NCI-H345 (cell line): Measurements from ENCODE around the gene GPR63.

Experiments used
- DNase-seq: peaks from one replicate; lab custom pipeline; 2025; lab: John Stamatoyannopoulos, UW

GPR63 gene

GRCh38 chr6:96821034-96821433 is 16.2 kb downstream of the GPR63 start:
- no peak for DNase-seq

GRCh38 chr6:96816301-96816817 is 20.9 kb downstream of the GPR63 start:
- DNase-seq = no peak

DNA sequence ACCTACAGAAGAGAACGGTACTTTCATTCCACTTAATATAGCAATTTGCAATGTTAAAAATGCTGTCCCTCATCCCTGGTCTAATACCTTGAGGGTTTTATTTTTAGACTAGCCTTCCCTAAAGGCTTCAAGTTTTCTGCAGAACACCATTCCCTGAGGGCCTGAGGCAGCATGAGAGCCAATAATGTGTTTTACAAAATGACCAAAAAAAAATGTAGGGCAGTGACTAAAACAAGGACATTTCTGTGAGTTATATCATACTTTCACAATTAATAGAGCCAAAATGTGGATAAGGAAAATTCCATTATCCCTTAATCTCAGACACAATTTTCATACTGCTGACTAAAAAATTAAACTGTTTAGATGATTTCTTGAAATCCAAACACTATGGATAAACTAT is 22.7 kb downstream of the GPR63 start:
- DNase-seq = no peak

DNA sequence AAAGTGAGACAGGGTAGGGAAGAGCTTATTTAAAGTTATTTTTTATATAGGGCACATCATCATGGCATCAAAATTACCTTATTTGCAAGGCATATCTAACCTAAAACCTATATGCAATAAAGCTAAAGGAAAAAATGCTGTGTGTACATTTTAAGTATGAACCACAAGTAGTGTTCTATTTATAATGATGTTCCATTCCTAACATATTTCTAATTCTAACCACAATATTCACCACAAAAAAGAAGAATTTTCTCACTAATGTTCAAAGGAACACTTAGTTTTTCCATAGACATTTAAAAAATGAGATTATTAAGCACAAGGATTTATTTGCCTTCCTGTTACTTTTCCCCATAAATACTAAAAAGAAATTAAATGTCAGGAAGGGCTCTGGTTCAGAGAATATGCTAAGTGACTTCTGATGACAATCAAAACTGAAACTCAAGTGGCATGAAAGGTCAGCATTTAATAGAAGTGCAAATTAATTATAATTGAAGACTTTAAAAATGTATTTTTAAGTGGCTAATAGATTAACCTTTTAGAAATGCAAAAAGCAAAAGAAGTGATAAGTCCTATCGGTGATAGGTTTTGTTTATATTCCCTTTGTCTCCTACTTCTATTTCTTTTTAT is 25.1 kb downstream of the GPR63 start:
- DNase-seq = no peak

DNA sequence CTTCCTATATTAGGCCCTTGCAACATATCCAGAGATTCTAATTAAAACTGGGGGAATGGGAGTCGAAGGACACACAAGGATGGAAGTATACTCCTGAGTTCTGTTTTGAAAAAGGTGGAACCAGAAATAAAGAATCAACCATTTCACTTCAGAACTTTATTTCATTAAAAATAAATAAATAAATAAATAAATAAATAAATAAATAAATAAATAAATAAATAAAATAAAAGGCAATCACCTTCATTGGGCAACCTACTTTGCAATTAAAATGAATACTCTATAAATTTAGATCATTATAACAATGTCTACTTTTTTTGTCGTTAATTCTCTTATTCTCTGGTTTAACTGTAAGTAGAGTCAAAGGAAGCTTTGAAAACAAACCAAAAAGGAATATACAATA is 25.6 kb downstream of the GPR63 start:
- no peak for DNase-seq

DNA sequence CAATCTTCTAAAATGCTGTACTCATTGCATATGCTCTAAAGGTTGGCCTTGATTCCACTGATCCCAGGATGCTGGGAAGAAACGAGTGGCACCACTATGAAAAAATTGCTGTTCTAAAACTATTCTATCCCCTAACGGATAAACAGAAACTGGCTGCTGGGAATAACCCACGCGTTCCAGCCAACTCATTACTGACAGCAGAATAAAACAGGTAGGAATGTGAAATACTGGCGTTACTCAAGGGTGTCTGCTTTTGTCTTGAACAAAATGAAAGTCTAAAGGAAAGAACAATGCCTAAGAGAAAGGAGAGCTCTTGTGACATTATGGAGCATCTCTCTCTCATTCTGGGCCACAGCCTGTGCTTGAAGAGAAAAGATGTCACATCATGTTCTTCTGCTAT is 26.1 kb downstream of the GPR63 start:
- DNase-seq = no peak

- no peak for DNase-seq
Measured at GRCh38 chr6:96809119-96809518, 28.2 kb downstream of the GPR63 start.

DNA sequence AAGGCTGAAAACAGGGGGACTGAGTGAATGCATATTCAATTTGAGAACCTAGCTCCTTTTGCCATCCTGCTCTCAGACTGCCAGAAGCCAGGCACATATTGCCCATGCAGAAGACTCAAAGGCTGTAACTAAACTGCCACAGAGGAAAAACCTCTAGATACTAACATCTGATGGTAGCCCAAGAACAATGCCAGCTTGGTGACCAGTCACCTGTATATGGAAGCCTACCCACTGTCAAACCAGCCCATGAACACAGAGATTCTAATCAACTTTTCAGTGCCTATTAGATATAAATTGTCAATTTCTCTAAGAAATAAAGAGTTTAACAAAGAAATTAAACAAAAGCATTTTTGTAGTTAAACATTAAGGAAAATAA is 34.2 kb downstream of the GPR63 start:
- DNase-seq = no peak

DNA sequence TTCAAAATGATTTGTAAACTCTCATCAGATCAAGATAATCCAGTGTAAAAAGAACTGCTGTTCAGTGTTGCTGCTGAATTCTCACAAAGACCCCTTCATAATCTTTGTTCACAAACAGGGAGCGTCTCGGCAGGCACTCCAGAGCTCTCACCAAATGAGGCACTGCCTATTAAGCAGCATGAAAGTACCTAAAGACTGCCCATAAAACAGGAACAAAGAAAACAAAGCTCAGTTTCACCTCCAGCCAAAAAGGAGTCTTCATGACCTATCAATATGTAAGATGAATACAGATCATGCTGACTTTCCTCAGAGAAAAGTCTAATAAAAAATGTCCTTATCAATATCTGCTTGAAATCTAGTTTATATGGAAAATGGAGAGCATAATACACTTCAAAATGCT is 41.8 kb downstream of the GPR63 start:
- DNase-seq = no peak

GRCh38 chr6:96794980-96795379 is 42.3 kb downstream of the GPR63 start:
- DNase-seq = no peak

DNA sequence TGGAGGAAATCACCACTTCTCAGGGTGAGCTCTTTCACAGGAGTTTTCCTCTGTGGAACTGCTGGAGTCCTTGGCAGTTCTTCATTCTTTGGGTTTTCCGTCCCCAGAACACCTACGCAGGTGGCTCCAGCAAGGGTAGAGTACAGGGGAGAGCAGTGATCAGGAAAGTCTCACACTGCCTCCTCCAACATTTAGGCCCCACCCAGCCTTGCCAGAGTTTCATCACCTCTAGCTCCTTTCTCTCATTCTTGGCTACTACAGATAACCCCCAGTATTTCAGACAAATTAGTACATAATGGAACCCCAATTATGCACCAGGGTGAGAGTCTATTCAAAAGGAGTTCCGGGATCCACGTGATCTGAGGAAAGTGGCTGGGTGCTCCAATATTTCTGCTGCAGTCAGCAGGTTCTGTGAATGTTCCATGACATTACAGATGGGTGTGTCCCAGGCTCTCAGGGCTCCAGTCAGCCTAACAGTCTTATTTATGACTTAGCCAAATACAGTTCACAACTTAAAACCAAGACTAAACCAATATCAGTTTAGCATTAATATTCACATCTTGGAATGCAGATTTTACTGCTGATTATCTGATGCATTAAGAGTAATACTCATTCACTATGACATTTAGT is 44.6 kb downstream of the GPR63 start:
- no peak for DNase-seq

- no peak for DNase-seq
Measured at GRCh38 chr6:96789871-96790270, 47.4 kb downstream of the GPR63 start.

DNA sequence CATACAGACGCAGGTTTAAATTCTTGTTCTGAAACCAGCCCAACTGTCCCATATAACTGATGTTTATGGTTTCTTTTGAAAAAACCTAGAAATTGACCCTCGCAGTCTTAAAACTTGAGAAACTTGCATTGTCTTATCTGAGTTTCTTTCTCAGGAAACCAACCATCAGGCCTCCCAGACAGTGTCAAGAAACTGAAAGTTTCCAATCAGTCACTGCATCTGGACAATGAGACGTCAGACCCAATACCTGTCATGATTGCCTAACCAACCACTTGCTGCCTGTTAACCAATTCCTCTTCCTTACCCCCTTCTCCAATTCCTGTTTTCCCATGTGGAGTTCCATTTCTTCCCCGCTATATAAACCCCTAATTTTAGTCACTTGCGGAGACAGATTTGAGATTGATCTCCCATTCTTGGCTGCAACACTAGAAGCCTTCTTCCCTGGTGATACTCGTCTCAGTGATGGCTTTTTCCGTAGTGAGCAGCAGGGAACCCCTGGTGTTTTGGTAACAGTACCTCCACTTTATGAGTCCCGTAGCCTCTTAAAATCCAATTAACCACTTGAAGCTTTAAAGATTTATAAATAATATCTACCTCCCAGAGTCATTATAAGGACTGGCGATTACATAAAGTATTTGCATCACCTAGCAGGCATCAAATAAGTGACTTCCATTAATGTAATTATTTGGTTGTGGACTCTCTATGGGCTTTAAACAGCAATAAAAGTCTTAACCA is 49.3 kb downstream of the GPR63 start:
- DNase-seq = peak; percentile 14

GRCh38 chr6:96786336-96786735 is 50.9 kb downstream of the GPR63 start:
- no peak for DNase-seq

DNA sequence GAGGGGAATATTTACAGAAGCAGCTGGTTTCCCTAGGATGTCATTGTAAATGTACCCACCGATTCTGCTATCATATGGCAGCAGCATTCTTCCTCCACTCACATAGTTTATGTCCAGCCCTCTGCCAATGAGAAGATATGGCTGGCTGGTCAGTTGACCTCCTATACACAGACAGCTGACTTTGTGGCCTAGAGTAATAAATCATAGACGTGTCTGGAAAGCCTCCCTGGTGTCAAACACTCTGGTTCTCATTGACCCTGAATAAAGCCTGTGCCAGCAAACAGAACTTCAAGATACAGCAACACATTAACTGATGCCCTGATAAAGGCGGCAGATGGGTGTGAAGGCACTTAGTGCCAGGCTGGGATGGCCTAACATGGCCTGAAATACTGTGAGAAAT is 52.6 kb downstream of the GPR63 start:
- no peak for DNase-seq

DNA sequence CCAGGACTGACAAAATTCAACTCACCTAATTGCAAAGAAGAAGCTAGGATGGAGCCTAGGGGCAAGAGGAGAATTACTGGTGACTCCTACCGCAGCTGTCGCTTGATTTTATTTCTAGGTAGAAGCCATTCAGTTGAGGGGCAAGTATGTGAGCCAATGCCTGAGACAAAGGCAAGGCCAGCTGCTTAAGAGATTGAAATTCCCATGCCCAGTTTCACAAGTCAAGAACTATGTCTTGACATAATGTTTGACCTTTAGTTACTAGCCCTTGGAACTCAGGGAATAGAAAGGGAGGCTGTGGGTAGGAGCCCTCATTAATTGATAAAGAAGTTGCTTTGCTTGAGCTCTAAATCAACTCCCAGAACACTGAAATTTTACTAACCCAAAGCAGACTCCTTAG is 54.0 kb downstream of the GPR63 start:
- DNase-seq = no peak

DNA sequence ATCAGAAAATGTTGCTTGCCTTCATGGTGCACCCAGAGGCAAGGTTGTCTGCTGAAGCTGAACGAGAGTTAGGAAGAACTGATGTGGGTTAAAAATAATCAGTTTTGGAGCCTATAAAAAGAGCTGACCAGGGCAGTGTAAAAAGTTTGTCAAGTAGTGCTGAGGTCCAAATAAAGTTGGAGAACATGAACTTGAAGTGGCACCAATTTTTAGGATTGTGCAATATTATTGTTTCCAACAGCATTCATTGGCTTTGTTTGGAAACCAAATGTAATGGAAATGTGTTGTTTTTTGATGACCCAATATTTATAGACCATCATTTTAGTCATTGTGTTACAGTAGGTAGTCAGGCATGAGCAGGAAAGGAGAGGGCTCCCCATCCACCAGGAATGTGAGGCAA is 55.7 kb downstream of the GPR63 start:
- no peak for DNase-seq

- no peak for DNase-seq
Measured at GRCh38 chr6:96777113-96777512, 60.2 kb downstream of the GPR63 start.

- no peak for DNase-seq
Measured at GRCh38 chr6:96775727-96776400, 61.4 kb downstream of the GPR63 start.

GRCh38 chr6:96766769-96767168 is 70.5 kb downstream of the GPR63 start:
- no peak for DNase-seq

GRCh38 chr6:96762599-96762998 is 74.7 kb downstream of the GPR63 start:
- DNase-seq = no peak

DNA sequence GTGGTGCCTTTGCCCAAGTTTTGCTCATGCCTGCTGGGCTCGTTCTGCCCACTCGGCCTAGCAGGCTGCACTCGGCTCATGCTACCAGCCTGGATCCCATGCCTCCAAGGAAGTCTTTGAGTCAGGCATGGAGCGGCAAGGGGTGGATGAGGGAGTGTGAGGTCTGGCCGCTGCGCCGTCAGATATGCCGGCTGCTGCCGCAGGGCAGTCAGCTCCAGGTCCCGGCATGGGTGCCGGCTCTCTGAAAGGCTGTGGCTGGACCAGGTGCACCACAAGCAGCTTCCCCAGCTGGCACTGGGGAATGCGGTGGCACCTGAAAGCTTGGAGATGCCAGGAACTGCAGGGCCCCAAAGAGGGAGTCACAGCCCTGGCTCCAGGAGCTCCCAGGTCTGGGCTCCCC is 75.5 kb downstream of the GPR63 start:
- DNase-seq = no peak
